ENCODE measurements around the gene ZNF414. TPM values are rescaled to one million over a fixed set of nuclear protein-coding genes. Genes with fewer than 3 reads are reported as not detected.
A peak's percentile ranks its signal among the peaks of the same experiment; 100 is the strongest.
"Not testable (repeated sequence)": the region's sequence is repeated elsewhere in the genome, so short reads cannot be mapped to it uniquely, and the experiment has no call there.

The ZNF414 gene
- total and polyA plus RNA-seq, 9 donors, result 0.62 to 49.7 (median 26.2) TPM

DNA sequence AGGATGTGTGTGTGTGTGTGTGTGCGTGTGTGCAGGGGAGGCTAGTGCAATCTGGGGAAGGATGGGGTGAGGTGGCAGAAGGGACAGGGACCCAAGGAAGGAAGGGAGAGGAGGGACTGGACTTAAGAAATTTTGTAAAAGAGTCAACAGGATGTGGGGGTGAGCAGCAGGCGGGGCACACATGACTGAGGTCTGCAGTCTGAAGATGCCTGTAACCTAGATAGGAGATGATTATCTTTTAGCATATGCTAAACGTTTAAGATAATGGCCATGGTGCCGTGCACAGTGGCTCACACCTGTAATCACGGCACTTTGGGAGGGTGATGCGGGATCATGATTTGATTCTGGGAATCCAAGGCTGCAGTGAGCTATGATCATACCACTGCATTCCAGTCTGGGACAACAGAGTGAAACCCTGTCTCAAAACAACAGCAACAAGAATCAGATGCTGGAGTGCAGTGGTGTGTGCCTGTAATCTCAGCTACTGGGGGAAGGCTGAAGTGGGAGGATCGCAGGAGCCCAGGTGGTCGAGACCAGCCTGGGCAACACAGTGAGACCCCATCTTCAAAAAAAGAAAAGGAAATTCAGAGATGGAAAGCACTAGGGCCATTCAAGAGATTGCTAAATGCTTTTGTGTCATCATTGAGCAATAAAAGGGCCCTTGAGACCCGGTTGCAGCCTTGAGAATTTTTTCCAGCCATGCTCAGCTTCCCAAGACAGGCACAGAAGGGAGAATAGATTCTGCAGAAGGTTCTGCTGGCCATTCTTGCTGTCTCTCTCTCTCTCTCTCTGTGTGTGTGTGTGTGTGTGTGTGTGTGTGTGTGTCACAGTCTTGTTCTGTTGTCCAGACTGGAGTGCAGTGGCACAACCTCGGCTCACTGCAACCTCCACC, 3.8 kb upstream of the ZNF414 start:
- no peaks in the 10 kb centered on the region for H3K36me3 ChIP-seq
- H3K4me1 ChIP-seq (ENCODE audit: insufficient read depth), result peaks cover 7% of the 10 kb centered on the region
- H3K4me3 ChIP-seq, result no peak overlapping the region
- no peaks in the 10 kb centered on the region for H3K9me3 ChIP-seq
- H3K27ac ChIP-seq, result no peak overlapping the region
- TF ChIP-seq, protein P1, sequence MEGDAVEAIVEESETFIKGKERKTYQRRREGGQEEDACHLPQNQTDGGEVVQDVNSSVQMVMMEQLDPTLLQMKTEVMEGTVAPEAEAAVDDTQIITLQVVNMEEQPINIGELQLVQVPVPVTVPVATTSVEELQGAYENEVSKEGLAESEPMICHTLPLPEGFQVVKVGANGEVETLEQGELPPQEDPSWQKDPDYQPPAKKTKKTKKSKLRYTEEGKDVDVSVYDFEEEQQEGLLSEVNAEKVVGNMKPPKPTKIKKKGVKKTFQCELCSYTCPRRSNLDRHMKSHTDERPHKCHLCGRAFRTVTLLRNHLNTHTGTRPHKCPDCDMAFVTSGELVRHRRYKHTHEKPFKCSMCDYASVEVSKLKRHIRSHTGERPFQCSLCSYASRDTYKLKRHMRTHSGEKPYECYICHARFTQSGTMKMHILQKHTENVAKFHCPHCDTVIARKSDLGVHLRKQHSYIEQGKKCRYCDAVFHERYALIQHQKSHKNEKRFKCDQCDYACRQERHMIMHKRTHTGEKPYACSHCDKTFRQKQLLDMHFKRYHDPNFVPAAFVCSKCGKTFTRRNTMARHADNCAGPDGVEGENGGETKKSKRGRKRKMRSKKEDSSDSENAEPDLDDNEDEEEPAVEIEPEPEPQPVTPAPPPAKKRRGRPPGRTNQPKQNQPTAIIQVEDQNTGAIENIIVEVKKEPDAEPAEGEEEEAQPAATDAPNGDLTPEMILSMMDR (IDR thresholded peaks at IDR 0.05), result no peak
- TF ChIP-seq EP300 (IDR thresholded peaks at IDR 0.05) (no peak), POLR2A (IDR thresholded peaks at IDR 0.05) (no peak)
- no peak for DNase-seq
- H3K27me3 ChIP-seq, result no peaks in the 10 kb centered on the region
- WGBS, 3 donors, result 22 to 42% (median 30%) methylated on average over 10 of the region's 10 CpGs
- intact Hi-C loops (cut with DNase I), result no loop called here

DNA sequence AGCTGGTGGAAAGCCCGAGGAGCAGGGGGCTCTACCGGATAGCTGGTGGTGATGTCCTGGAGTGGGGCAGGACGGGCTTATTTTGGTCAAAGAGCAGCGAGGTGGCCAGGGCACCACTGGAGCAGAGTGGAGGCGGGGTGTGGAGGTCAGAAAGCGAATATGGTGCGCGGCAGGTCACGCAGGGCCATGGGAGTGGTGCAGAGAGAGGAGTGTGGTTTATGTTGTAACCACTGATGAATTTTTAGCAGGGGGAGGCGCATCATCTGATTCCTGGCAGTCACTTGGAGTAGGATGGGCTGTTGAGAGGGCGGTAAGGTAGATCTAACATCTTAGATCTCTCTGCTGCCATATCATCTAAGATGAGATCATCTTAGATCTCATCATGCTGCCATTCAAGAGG, 1.4 kb upstream of the ZNF414 start:
- Histone ChIP-seq H3K9me3 (no peaks in the 10 kb centered on the region), H3K27me3 (no peaks in the 10 kb centered on the region), H3K36me3 (no peaks in the 10 kb centered on the region), H3K4me3 (no peak overlapping the region), H3K4me1 (ENCODE audit: insufficient read depth) (peaks cover 10% of the 10 kb centered on the region), H3K27ac (no peak overlapping the region)
- WGBS, 3 donors, result 88 to 91% (median 89%) methylated on average over 11 of the region's 11 CpGs
- no peak for DNase-seq
- no peak for TF ChIP-seq POLR2A (IDR thresholded peaks at IDR 0.05)
- TF ChIP-seq EP300 (IDR thresholded peaks at IDR 0.05), result no peak
- TF ChIP-seq, protein P1 (IDR thresholded peaks at IDR 0.05), result no peak
- intact Hi-C loops (cut with DNase I), result no loop called here

DNA sequence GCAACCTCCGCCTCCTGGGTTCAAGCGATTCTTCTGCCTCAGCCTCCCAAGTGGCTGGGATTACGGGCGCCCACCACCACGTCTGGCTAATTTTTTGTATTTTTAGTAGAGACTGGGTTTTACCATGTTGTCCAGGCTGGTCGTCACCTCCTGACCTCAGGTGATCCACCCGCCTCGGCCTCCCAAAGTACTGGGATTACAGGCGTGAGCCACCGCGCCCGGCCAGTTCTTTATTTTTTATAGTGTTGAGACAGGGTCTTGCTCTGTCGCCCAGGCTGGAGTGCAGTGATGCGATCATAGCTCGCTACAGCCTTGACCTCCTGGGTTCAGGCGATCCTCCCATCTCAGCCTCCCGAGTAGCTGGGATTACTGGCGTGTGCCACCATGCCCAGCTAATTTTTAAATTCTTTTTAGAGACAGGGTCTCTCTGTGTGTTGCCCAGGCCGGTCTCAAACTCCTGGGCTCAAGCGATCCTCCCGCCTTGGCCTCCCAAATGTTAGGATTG, 590 bp upstream of the ZNF414 start:
- peak in 4 of 5 donors; percentile 49 to 61 (median 54) for DNase-seq
- intact Hi-C loops (cut with DNase I); H3K9me3 ChIP-seq; H3K36me3 ChIP-seq; H3K27me3 ChIP-seq: not testable (repeated sequence)
- Histone ChIP-seq H3K4me1 (ENCODE audit: insufficient read depth) (peaks cover 10% of the 10 kb centered on the region), H3K27ac (peak overlapping the region in 1 of 2 donors; percentile 97), H3K4me3 (peak overlapping the region; percentile 94)
- WGBS, 3 donors, result 62 to 71% (median 64%) methylated on average over 21 of the region's 21 CpGs

DNA sequence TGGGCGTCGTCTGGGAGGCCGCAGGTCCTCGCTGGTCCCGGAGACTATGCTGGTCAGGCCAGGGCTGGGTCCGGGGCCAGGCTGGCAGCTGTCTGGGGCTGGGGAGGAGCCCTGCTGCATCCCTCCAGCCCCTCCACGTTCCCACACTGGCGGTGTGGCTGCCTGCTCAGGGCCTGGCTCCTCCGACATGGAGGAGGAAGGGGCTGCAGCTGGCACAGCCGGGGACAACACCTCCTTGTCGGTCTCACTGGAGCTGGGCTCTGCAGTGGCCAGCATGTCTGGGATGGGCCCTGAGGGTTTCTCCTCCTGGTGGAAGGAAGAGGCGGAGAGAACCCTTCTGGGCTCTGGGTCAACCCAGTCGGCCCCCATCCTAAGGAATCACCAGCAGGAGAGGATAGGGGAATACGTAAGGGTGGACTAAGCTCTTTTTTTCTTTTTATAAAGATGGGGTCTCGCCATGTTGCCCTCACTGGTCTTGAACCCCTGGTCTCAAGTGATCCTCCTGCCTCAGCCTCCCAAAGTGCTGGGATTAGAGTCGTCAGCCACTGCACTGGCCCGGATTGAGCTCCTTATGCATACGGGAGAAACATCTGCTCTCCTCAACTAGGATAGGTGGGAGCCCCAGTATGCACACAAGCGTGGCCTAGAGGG, 806 bp downstream of the ZNF414 start:
- TF ChIP-seq, protein P1 (IDR thresholded peaks at IDR 0.05), result no peak
- TF ChIP-seq EP300 (IDR thresholded peaks at IDR 0.05) (no peak), POLR2A (IDR thresholded peaks at IDR 0.05) (no peak)
- WGBS, 3 donors, result 38 to 49% (median 44%) methylated on average over 19 of the region's 19 CpGs
- DNase-seq, result peak in 3 of 5 donors; percentile 55 to 61 (median 61)
- Histone ChIP-seq H3K4me3 (peak overlapping the region; percentile 94), H3K27me3 (no peaks in the 10 kb centered on the region), H3K27ac (peak overlapping the region; percentile 97 to 100), H3K9me3 (no peaks in the 10 kb centered on the region), H3K36me3 (no peaks in the 10 kb centered on the region), H3K4me1 (ENCODE audit: insufficient read depth) (peaks cover 10% of the 10 kb centered on the region)
- intact Hi-C loops (cut with DNase I), result no loop called here
